SK-N-SH (cell line): ENCODE measurements around the gene GPD2. TPM values are rescaled to one million over a fixed set of nuclear protein-coding genes. Genes with fewer than 3 reads are reported as not detected.

ENCODE experiments used
- CTCF ChIA-PET: fragments of 300-600, 350-600 bp; formaldehyde crosslinking; extraction: SDS; loops from one replicate; lab custom pipeline; 2021; lab: Yijun Ruan, JAX
- POLR2A ChIA-PET: fragments of 350-600 bp; sonication (Branson Sonifier 250); formaldehyde crosslinking; extraction: SDS; loops from one replicate; lab custom pipeline; 2020; ENCODE audit warnings: antibody characterized with exemption, inconsistent platforms; lab: Yijun Ruan, JAX
- DNase-seq: peaks from one replicate; pipeline ENCODE4 v3.0.0; 2012
- H2AFZ ChIP-seq: fragments of 200-600 bp; sonication (generic); 2 replicates; pipeline ENCODE4 v1.8.1; 2016; ENCODE audit warnings: antibody characterized with exemption, mild to moderate bottlenecking, low read depth
- H3F3A ChIP-seq: fragments of 200-600 bp; sonication (generic); replicated peaks from 2 replicates; pipeline ENCODE3; 2016; ENCODE audit warnings: antibody characterized with exemption, mild to moderate bottlenecking; ENCODE audit not compliant: insufficient read depth
- H3K27ac ChIP-seq, 2 experiments: fragments of 200-500 bp in 1 of 2; fragments of 200-600 bp in 1 of 2; sonication (Bioruptor generic) in 1 of 2; sonication (generic), shearing (Covaris generic) in 1 of 2; 2 replicates each; pipeline versions ENCODE4 v1.5.1 to v1.6.1; 2014 to 2016; ENCODE audit warnings: low read depth in 2 of 2, inconsistent platforms in 1 of 2, low read length in 1 of 2, mild to moderate bottlenecking in 1 of 2, mixed read lengths in 1 of 2
- H3K27me3 ChIP-seq: fragments of 200-600 bp; sonication (generic), shearing (Covaris generic); 2 replicates; pipeline ENCODE4 v1.6.1; 2016; ENCODE audit warnings: mixed run types; ENCODE audit not compliant: insufficient read depth
- H3K36me3 ChIP-seq, 2 experiments: fragments of 200-500 bp in 1 of 2; fragments of 200-600 bp in 1 of 2; sonication (Bioruptor generic) in 1 of 2; sonication (generic) in 1 of 2; replicated peaks in 1 of 2; 2 replicates each; pipeline versions ENCODE3 to v1.5.1; 2014 to 2016; ENCODE audit warnings: low read length in 1 of 2, mild to moderate bottlenecking in 1 of 2; ENCODE audit not compliant: insufficient read depth in 2 of 2, control insufficient read depth in 1 of 2
- H3K4me1 ChIP-seq, 2 experiments: fragments of 200-500 bp in 1 of 2; fragments of 200-600 bp in 1 of 2; sonication (Bioruptor generic) in 1 of 2; sonication (generic), shearing (Covaris generic) in 1 of 2; 2 replicates each; pipeline versions ENCODE4 v1.5.1 to v1.6.1; 2014 to 2016; ENCODE audit warnings: low read depth in 1 of 2, low read length in 1 of 2, mixed run types in 1 of 2; ENCODE audit not compliant: insufficient read depth in 2 of 2, control insufficient read depth in 1 of 2
- H3K4me2 ChIP-seq: fragments of 200-600 bp; sonication (generic), shearing (Covaris generic); 2 replicates; pipeline ENCODE4 v1.6.1; 2017; ENCODE audit warnings: mixed run types
- H3K4me3 ChIP-seq, 2 experiments: fragments of 200-500 bp in 1 of 2; fragments of 200-600 bp in 1 of 2; sonication (Bioruptor generic) in 1 of 2; sonication (generic), shearing (Covaris generic) in 1 of 2; 2 replicates each; pipeline versions ENCODE4 v1.5.1 to v1.8.1; 2014 to 2016; ENCODE audit warnings: low read depth in 2 of 2, inconsistent platforms in 1 of 2, low read length in 1 of 2, mild to moderate bottlenecking in 1 of 2, mixed read lengths in 1 of 2, moderate library complexity in 1 of 2
- H3K79me2 ChIP-seq: fragments of 200-600 bp; sonication (generic); 2 replicates; pipeline ENCODE4 v1.8.1; 2017; ENCODE audit warnings: mild to moderate bottlenecking; ENCODE audit not compliant: insufficient read depth
- H3K9ac ChIP-seq: fragments of 200-600 bp; sonication (generic); 2 replicates; pipeline ENCODE4 v1.6.1; 2017; ENCODE audit warnings: mixed run types
- H3K9me2 ChIP-seq: fragments of 200-600 bp; sonication (generic); 2 replicates; pipeline ENCODE4 v1.6.1; 2017; ENCODE audit warnings: mixed run types
- H3K9me3 ChIP-seq: fragments of 200-600 bp; sonication (generic); 2 replicates; pipeline ENCODE4 v1.6.1; 2017; ENCODE audit warnings: mixed run types, mild to moderate bottlenecking, moderate library complexity
- H4K20me1 ChIP-seq: fragments of 200-600 bp; sonication (generic); 2 replicates; pipeline ENCODE4 v1.6.1; 2017; ENCODE audit warnings: mild to moderate bottlenecking, mixed run types; ENCODE audit not compliant: insufficient read depth
- FOSL2 ChIP-seq: IDR thresholded peaks from 2 replicates; pipeline ENCODE4 v1.4.0; 2012; ENCODE audit warnings: low read depth, mild to moderate bottlenecking, moderate library complexity, borderline replicate concordance
- FOXJ3 ChIP-seq: sonication (generic); formaldehyde crosslinking; IDR thresholded peaks from 2 replicates; pipeline ENCODE4 v1.5.1; 2020; ENCODE audit warnings: mild to moderate bottlenecking, missing genetic modification reagents
- FOXM1 ChIP-seq: IDR thresholded peaks from 2 replicates; pipeline ENCODE4 v1.4.0; 2012; ENCODE audit warnings: low read depth, mild to moderate bottlenecking
- NRF1 ChIP-seq: IDR thresholded peaks from 2 replicates; pipeline ENCODE4 v1.6.1; 2012; ENCODE audit warnings: low read depth, mild to moderate bottlenecking, low read length
- PBX3 ChIP-seq: IDR thresholded peaks from 2 replicates; pipeline ENCODE4; 2012
- REST ChIP-seq: IDR thresholded peaks from 2 replicates; pipeline ENCODE4 v1.6.1; 2012; ENCODE audit warnings: mild to moderate bottlenecking, low read depth, low read length, moderate library complexity
- RFX5 ChIP-seq: IDR thresholded peaks from 2 replicates; pipeline ENCODE4 v1.6.1; 2012; ENCODE audit warnings: mild to moderate bottlenecking, improper control_type of control experiment, low read length
- SIN3A ChIP-seq: IDR thresholded peaks from 2 replicates; pipeline ENCODE4 v1.6.1; 2012; ENCODE audit warnings: low read depth, mild to moderate bottlenecking, low read length, moderate library complexity, borderline replicate concordance
- TEAD4 ChIP-seq: IDR thresholded peaks from 2 replicates; pipeline ENCODE4 v1.4.0; 2012; ENCODE audit warnings: mild to moderate bottlenecking, borderline replicate concordance; ENCODE audit not compliant: insufficient read depth
- USF1 ChIP-seq: IDR thresholded peaks from 2 replicates; pipeline ENCODE4 v1.4.0; 2012; ENCODE audit warnings: low read depth, borderline replicate concordance
- USF2 ChIP-seq: fragments of 150-350 bp; IDR thresholded peaks from 2 replicates; pipeline ENCODE4 v1.6.1; 2017; ENCODE audit warnings: antibody characterized with exemption, low read length, low read depth, borderline replicate concordance
- YY1 ChIP-seq: IDR thresholded peaks from 2 replicates; pipeline ENCODE4 v1.4.0; 2012; ENCODE audit warnings: low read depth, mild to moderate bottlenecking
- ZBTB33 ChIP-seq: IDR thresholded peaks from 2 replicates; pipeline ENCODE4 v1.4.0; 2012; ENCODE audit warnings: low read depth, borderline replicate concordance
- WGBS: methylation state at CpG from one replicate; pipeline ENCODE4 v1.1.6; 2017; ENCODE audit warnings: low lambda C conversion rate; 5-methylcytosine and 5-hydroxymethylcytosine counted together
- polyA plus RNA-seq, 3 experiments: library from polyadenylated mRNA; depleted of rRNA; stranded (reverse); fragments of >200 nt; gene quantifications; 2 replicates each; pipeline ENCODE4 v1.2.3, GENCODE V29; 2012

Gene GPD2
- polyA plus RNA-seq, 1 of the 3 experiments (the other 2 are of a cell fraction): 4.8 TPM

- H3K27me3 ChIP-seq: no peaks in the 10 kb centered on the region; the same call in 1 of the 2 replicates
- no peaks in the 10 kb centered on the region for H3K36me3 ChIP-seq
- no peaks in the 10 kb centered on the region for H3K9me2 ChIP-seq
- ChIA-PET POLR2A (no interaction called here), CTCF (no interaction called here)
- no peaks in the 10 kb centered on the region for H4K20me1 ChIP-seq
- no peak for DNase-seq
- no peak overlapping the region for H3K27ac ChIP-seq
- H3K9ac ChIP-seq: no peak overlapping the region
- H3K4me3 ChIP-seq: no peak overlapping the region
- no peaks in the 10 kb centered on the region for H3K9me3 ChIP-seq
- H2AFZ ChIP-seq: no peak overlapping the region
- H3F3A ChIP-seq: no peaks in the 10 kb centered on the region
- no peaks in the 10 kb centered on the region for H3K79me2 ChIP-seq
- no peak overlapping the region for H3K4me2 ChIP-seq
- no peaks in the 10 kb centered on the region for H3K4me1 ChIP-seq
- 22% methylated on average over 3 of the region's 3 CpGs for WGBS
- TF ChIP-seq YY1 (no peak), PBX3 (no peak), SIN3A (no peak), TEAD4 (no peak), REST (no peak), FOXJ3 (CRISPR knock-in tag) (no peak), USF1 (no peak), NRF1 (no peak), FOSL2 (no peak), RFX5 (no peak), USF2 (no peak), ZBTB33 (no peak), FOXM1 (no peak)
These were observed 164.0 kb downstream of the GPD2 start for GRCh38 chr2:156600196-156600595.
